Activated T-helper 17 cell treated with anti-CD3 and anti-CD28 coated beads, Interleukin-2, amount 50 U/mL, for 72 hours (primary cell): ENCODE data around the gene TAPT1. TPM values are rescaled to one million over a fixed set of nuclear protein-coding genes. Genes with fewer than 3 reads are reported as not detected.

Experiments used
- ATAC-seq: fragments of 150-1000 bp; cut with Tn5 transposase; replicated peaks from 2 replicates; pipeline ENCODE4 v1.10.0; 2021; ENCODE audit warnings: mild to moderate bottlenecking, moderate library complexity
- H3K27ac Mint-ChIP-seq: one replicate; pipeline ENCODE4 v1.8.0; 2022; ENCODE audit warnings: mixed read lengths
- H3K27me3 Mint-ChIP-seq: one replicate; pipeline ENCODE4 v1.8.0; 2022; ENCODE audit warnings: mixed read lengths
- H3K36me3 Mint-ChIP-seq: one replicate; pipeline ENCODE4 v1.8.0; 2022; ENCODE audit warnings: low read depth, mild to moderate bottlenecking, mixed read lengths
- H3K4me1 Mint-ChIP-seq: one replicate; pipeline ENCODE4 v1.8.0; 2022; ENCODE audit warnings: mixed read lengths
- H3K4me3 Mint-ChIP-seq: one replicate; pipeline ENCODE4 v1.8.0; 2022; ENCODE audit warnings: mild to moderate bottlenecking, mixed read lengths
- H3K9me3 Mint-ChIP-seq: one replicate; pipeline ENCODE4 v1.8.0; 2022; ENCODE audit warnings: mixed read lengths
- total RNA-seq, 2 donors: library from RNA; stranded (reverse); gene quantifications; one replicate each; pipeline ENCODE4 v1.2.3, GENCODE V29; 2022

TAPT1 gene
- total RNA-seq, 2 donors from 2014 or later: 27.4 to 31.0 TPM

DNA sequence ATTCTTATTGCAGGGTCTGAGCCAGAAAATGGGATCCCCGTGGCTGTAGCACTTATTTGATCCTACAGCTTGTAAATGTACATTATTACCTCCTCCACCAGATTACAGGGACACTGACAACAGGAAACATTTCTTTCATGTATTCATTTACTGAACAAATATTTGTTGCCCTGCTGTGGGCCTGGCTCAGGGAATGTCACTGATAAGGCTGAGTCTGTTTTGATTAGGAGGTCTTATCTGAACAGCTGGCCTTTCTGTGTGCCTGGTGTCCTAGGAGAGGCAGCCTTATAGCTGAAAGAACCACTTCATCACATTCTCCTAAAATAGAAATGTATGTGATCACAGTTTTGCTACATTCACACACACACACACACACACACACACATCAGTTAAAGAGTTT lies 96.9 kb downstream of the TAPT1 start:
- no peaks in the 10 kb centered on the region for H3K36me3 Mint-ChIP-seq
- H3K27ac Mint-ChIP-seq: no peak overlapping the region
- H3K9me3 Mint-ChIP-seq: peaks cover 4% of the 10 kb centered on the region
- no peak for ATAC-seq
- H3K4me1 Mint-ChIP-seq: no peaks in the 10 kb centered on the region
- peaks cover 4% of the 10 kb centered on the region for H3K27me3 Mint-ChIP-seq
- no peak overlapping the region for H3K4me3 Mint-ChIP-seq

DNA sequence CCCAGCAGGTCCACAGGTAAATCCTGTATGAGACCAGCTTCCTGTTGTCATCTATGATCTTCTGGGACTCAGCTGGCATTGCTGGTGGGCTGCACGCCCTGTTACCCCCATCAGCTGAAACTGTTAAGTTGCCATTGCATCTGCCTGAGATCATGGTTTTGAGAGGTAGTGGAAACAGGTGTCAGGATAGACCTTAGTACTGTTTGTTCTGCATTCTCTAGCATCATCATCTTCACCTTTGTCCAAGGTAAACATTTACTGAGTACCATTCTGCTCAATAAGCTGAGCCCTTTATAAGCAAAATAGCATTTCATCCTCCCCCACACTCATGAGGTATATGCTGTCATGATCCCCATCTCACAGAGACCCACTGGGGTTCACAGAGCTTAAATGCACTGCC lies 99.6 kb downstream of the TAPT1 start:
- ATAC-seq: no peak
- H3K4me1 Mint-ChIP-seq: no peaks in the 10 kb centered on the region
- no peak overlapping the region for H3K4me3 Mint-ChIP-seq
- no peak overlapping the region for H3K27ac Mint-ChIP-seq
- no peaks in the 10 kb centered on the region for H3K9me3 Mint-ChIP-seq
- H3K36me3 Mint-ChIP-seq: no peaks in the 10 kb centered on the region
- H3K27me3 Mint-ChIP-seq: no peaks in the 10 kb centered on the region

DNA sequence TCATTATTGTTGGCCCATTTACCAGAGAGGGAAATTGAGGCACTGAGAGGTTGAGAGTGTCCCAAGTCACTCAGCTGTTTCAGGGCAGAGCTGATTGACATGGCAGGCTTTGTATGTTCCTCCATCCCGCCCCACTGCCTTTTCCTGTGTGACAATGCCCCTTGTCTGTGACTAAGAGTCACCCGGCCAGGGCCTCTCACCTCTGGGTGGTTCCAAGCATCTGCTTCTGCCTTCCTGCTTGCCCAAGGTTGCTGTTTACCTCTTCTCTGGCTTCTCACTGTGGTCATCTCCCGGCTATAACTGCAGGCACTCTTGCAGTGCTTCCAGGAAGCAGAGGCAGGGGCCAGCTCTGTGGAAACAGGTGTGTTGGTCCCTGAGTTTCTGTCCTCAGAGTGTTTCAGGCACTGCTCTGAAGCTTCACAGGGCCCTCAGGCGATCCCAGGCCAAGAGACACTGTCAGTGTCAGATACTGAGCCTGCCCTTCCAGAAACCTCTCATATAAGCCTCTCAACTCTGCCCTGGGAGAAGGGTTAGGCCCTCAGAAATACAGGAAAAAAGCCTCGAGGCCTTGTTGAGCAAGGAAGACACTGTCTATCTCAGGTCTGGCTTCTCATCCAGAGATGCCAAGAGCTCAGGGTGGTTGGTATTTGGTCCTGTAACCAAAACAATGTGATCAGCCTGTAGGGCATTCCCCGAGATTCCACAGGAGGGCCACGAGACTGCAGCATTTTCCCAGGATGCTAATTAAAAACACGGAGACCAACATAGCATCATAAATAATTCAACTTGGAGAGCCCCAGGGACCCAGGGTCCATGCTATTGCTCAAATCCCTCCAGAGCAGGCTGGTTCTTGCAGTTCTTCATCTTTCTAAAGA lies 100.5 kb downstream of the TAPT1 start:
- Mint-ChIP-seq H3K27me3 (no peaks in the 10 kb centered on the region), H3K9me3 (no peaks in the 10 kb centered on the region), H3K36me3 (no peaks in the 10 kb centered on the region), H3K4me1 (no peaks in the 10 kb centered on the region), H3K4me3 (no peak overlapping the region), H3K27ac (peak overlapping the region; percentile 25)
- no peak for ATAC-seq

DNA sequence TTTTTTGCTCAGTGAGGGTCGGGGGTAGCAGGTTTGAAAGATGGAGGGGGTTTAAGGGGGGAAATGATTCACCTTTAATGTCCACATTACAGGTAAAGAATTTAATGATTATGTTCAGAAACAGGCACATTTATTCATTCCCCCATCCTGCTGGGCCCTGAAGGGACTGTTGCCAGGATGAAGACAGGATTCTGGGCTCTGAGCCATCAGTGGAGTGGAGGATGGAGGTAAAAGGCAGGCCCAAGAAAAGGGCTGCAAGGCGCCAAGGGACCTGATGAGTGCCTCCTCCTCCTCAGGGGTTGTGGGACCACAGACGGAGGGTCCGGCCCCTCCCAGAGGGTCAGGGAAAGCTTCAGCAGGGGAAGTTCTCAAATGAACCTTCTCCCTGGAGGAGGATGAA lies 102.0 kb downstream of the TAPT1 start:
- H3K9me3 Mint-ChIP-seq: no peaks in the 10 kb centered on the region
- H3K27ac Mint-ChIP-seq: no peak overlapping the region
- H3K27me3 Mint-ChIP-seq: peaks cover 2% of the 10 kb centered on the region

GRCh38 chr4:16123356-16124084 lies 102.8 kb downstream of the TAPT1 start:
- Mint-ChIP-seq H3K27me3 (peaks cover 2% of the 10 kb centered on the region), H3K9me3 (no peaks in the 10 kb centered on the region), H3K27ac (peak overlapping the region; percentile 12), H3K4me1 (no peaks in the 10 kb centered on the region), H3K4me3 (peak overlapping the region; percentile 0), H3K36me3 (no peaks in the 10 kb centered on the region)
- no peak for ATAC-seq

More for the DNA sequence above, 102.0 kb downstream of the TAPT1 start:
- ATAC-seq: no peak
- H3K4me3 Mint-ChIP-seq: no peak overlapping the region
- no peaks in the 10 kb centered on the region for H3K4me1 Mint-ChIP-seq
- H3K36me3 Mint-ChIP-seq: no peaks in the 10 kb centered on the region

DNA sequence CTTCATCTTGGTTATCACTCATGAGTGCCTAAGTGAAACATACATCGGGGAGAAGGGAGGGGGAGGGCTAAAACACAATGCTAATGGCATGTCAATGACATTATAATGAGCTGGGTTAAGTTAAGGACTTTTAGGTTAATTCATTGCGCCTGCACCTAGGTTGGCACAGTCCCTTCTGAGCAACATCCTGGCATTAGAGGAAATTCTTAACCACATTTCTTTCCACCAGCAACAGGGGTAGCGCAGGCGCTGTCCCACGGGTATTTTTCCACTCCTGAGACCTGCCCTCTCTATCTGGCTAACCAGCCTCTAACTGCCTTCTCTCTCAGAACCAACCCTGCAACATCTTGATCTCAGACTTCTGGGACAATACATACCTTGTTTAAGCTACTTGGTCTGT lies 103.5 kb downstream of the TAPT1 start:
- H3K36me3 Mint-ChIP-seq: no peaks in the 10 kb centered on the region
- peak overlapping the region; percentile 17 for H3K27ac Mint-ChIP-seq
- ATAC-seq: peak; percentile 75
- H3K9me3 Mint-ChIP-seq: no peaks in the 10 kb centered on the region
- H3K4me3 Mint-ChIP-seq: peak overlapping the region; percentile 0
- H3K4me1 Mint-ChIP-seq: no peaks in the 10 kb centered on the region
- peaks cover 2% of the 10 kb centered on the region for H3K27me3 Mint-ChIP-seq

GRCh38 chr4:16122308-16122711 lies 104.0 kb downstream of the TAPT1 start:
- H3K36me3 Mint-ChIP-seq: no peaks in the 10 kb centered on the region
- H3K9me3 Mint-ChIP-seq: no peaks in the 10 kb centered on the region
- H3K27me3 Mint-ChIP-seq: peaks cover 2% of the 10 kb centered on the region
- ATAC-seq: no peak
- H3K27ac Mint-ChIP-seq: no peak overlapping the region
- H3K4me3 Mint-ChIP-seq: peak overlapping the region; percentile 0
- no peaks in the 10 kb centered on the region for H3K4me1 Mint-ChIP-seq

GRCh38 chr4:16120720-16121119 lies 105.6 kb downstream of the TAPT1 start:
- H3K9me3 Mint-ChIP-seq: peaks cover 3% of the 10 kb centered on the region
- ATAC-seq: no peak
- H3K4me1 Mint-ChIP-seq: no peaks in the 10 kb centered on the region
- H3K36me3 Mint-ChIP-seq: no peaks in the 10 kb centered on the region
- no peak overlapping the region for H3K4me3 Mint-ChIP-seq
- H3K27me3 Mint-ChIP-seq: peaks cover 10% of the 10 kb centered on the region
- no peak overlapping the region for H3K27ac Mint-ChIP-seq

DNA sequence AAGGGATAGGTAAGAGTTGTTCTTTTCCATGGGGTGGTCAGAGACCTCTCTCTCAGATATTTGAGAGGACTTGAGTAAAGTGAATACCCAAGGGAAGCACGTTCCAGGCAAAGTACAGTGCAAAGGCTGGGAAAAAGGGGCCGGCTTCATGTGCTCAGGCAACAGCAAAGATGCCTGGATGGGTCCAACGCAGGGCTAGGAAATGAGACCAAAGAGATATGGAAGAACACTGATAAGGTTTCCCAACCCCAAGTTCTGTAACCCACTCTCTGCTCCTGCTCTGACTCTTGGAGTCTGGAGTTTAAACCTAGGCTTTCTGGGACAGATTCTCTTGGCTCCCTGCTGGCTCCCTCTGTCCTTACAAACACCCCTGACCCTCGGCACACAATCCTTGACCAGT lies 106.3 kb downstream of the TAPT1 start:
- peaks cover 3% of the 10 kb centered on the region for H3K9me3 Mint-ChIP-seq
- H3K27me3 Mint-ChIP-seq: peaks cover 13% of the 10 kb centered on the region
- no peak for ATAC-seq
- no peak overlapping the region for H3K27ac Mint-ChIP-seq
- no peaks in the 10 kb centered on the region for H3K36me3 Mint-ChIP-seq
- no peak overlapping the region for H3K4me3 Mint-ChIP-seq
- H3K4me1 Mint-ChIP-seq: no peaks in the 10 kb centered on the region

GRCh38 chr4:16118090-16118489 lies 108.2 kb downstream of the TAPT1 start:
- no peak for ATAC-seq
- H3K9me3 Mint-ChIP-seq: peaks cover 3% of the 10 kb centered on the region
- no peaks in the 10 kb centered on the region for H3K36me3 Mint-ChIP-seq
- H3K4me1 Mint-ChIP-seq: no peaks in the 10 kb centered on the region
- H3K27ac Mint-ChIP-seq: no peak overlapping the region
- H3K27me3 Mint-ChIP-seq: peaks cover 17% of the 10 kb centered on the region
- H3K4me3 Mint-ChIP-seq: no peak overlapping the region

- no peaks in the 10 kb centered on the region for H3K4me1 Mint-ChIP-seq
- no peak overlapping the region for H3K4me3 Mint-ChIP-seq
- peaks cover 21% of the 10 kb centered on the region for H3K27me3 Mint-ChIP-seq
- H3K36me3 Mint-ChIP-seq: no peaks in the 10 kb centered on the region
- no peak for ATAC-seq
- no peak overlapping the region for H3K27ac Mint-ChIP-seq
- peaks cover 3% of the 10 kb centered on the region for H3K9me3 Mint-ChIP-seq
Measured at GRCh38 chr4:16117164-16117563, 109.1 kb downstream of the TAPT1 start.

- H3K27ac Mint-ChIP-seq: no peak overlapping the region
- H3K36me3 Mint-ChIP-seq: no peaks in the 10 kb centered on the region
- peaks cover 21% of the 10 kb centered on the region for H3K27me3 Mint-ChIP-seq
- no peak for ATAC-seq
- H3K9me3 Mint-ChIP-seq: peaks cover 3% of the 10 kb centered on the region
- H3K4me3 Mint-ChIP-seq: no peak overlapping the region
- no peaks in the 10 kb centered on the region for H3K4me1 Mint-ChIP-seq
Measured at GRCh38 chr4:16116493-16116990, 109.7 kb downstream of the TAPT1 start.

- Mint-ChIP-seq H3K27me3 (peaks cover 21% of the 10 kb centered on the region), H3K9me3 (peaks cover 3% of the 10 kb centered on the region), H3K4me3 (no peak overlapping the region), H3K27ac (no peak overlapping the region), H3K4me1 (no peaks in the 10 kb centered on the region), H3K36me3 (no peaks in the 10 kb centered on the region)
- no peak for ATAC-seq
Measured at GRCh38 chr4:16116019-16116418, 110.3 kb downstream of the TAPT1 start.

DNA sequence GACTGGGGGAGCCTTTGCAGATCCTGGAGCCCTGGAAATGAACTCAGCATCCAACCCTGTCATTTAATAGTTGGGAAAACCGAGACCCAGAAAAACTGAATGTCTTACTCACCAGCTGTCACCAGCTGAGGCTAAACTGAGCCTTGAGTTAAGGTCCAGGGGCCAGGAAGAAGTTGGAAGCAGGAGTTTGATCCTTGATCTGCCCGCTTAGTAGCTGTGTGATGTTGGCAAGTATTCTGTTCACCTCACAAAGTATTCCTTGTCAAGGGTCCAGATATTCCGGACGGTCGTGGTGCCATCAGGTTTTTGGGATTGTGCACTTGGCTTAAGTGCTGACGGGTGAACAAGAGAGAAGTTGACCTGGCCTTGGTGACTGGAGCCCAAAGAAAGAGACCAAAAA lies 111.7 kb downstream of the TAPT1 start:
- Mint-ChIP-seq H3K27ac (no peak overlapping the region), H3K36me3 (no peaks in the 10 kb centered on the region), H3K9me3 (peaks cover 3% of the 10 kb centered on the region), H3K4me3 (no peak overlapping the region), H3K27me3 (peaks cover 19% of the 10 kb centered on the region), H3K4me1 (no peaks in the 10 kb centered on the region)
- ATAC-seq: no peak

GRCh38 chr4:16113741-16114140 lies 112.5 kb downstream of the TAPT1 start:
- Mint-ChIP-seq H3K27me3 (peaks cover 19% of the 10 kb centered on the region), H3K4me3 (no peak overlapping the region)

More at GRCh38 chr4:16113741-16114140, 112.5 kb downstream of the TAPT1 start:
- ATAC-seq: no peak
- H3K36me3 Mint-ChIP-seq: no peaks in the 10 kb centered on the region
- no peaks in the 10 kb centered on the region for H3K4me1 Mint-ChIP-seq
- peaks cover 7% of the 10 kb centered on the region for H3K9me3 Mint-ChIP-seq
- H3K27ac Mint-ChIP-seq: no peak overlapping the region
